ENCODE data around the gene CRLF1.

DNA sequence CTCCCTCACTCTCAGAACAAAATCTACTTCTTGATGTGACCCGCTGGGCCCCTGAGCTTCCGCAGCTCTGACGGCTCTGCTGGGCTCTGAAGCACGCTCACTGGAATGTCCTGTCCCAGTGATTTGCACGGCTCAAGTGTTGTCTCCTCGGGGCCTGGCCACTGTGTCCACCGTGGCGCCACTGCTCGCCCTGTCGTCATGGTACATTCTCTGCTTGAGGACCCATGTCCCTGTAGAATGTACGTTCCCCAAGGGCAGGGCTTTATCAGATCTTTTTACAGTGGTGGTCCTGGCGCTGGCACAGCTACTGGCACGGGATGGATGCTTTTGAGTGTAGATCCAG lies 42.3 kb upstream of the CRLF1 start:
- TF ChIP-seq, protein P1, sequence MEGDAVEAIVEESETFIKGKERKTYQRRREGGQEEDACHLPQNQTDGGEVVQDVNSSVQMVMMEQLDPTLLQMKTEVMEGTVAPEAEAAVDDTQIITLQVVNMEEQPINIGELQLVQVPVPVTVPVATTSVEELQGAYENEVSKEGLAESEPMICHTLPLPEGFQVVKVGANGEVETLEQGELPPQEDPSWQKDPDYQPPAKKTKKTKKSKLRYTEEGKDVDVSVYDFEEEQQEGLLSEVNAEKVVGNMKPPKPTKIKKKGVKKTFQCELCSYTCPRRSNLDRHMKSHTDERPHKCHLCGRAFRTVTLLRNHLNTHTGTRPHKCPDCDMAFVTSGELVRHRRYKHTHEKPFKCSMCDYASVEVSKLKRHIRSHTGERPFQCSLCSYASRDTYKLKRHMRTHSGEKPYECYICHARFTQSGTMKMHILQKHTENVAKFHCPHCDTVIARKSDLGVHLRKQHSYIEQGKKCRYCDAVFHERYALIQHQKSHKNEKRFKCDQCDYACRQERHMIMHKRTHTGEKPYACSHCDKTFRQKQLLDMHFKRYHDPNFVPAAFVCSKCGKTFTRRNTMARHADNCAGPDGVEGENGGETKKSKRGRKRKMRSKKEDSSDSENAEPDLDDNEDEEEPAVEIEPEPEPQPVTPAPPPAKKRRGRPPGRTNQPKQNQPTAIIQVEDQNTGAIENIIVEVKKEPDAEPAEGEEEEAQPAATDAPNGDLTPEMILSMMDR (IDR thresholded peaks at IDR 0.05; ENCODE audit: low read depth, low read length), result no peak
- no peak for TF ChIP-seq EZH2phosphoT487 (IDR thresholded peaks at IDR 0.05; ENCODE audit: low read depth)

Measured in OCI-LY3 (cell line).